Stimulated activated naive CD4-positive, alpha-beta T cell treated with Interleukin-2 at 50 U/mL for 16 hours (primary cell): Measurements from ENCODE around the gene MAPK8IP1.

ENCODE experiments used
- DNase-seq: peaks from one replicate; lab custom pipeline; 2025; lab: John Stamatoyannopoulos, UW

Gene MAPK8IP1

DNA sequence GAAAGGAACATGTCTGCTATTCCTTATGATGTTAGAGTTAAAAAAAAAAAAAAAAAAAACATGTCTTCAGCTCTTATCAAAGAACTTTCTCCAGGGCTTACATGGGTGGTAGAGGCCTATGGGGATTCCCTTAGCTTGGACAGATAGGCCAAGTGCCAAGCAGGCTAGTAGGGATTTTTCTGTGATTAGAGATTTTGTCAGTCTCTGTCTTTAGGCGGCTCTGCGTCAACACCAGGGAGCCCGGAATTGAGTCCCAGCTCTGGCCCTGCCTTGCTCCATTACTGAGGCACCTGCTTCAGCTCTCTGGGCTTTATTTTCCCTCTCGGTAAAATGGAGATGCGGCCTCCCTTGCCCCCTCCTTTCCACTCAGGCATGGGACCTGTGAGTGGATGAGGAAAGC is 25.1 kb upstream of the MAPK8IP1 start:
- DNase-seq, result no peak

DNA sequence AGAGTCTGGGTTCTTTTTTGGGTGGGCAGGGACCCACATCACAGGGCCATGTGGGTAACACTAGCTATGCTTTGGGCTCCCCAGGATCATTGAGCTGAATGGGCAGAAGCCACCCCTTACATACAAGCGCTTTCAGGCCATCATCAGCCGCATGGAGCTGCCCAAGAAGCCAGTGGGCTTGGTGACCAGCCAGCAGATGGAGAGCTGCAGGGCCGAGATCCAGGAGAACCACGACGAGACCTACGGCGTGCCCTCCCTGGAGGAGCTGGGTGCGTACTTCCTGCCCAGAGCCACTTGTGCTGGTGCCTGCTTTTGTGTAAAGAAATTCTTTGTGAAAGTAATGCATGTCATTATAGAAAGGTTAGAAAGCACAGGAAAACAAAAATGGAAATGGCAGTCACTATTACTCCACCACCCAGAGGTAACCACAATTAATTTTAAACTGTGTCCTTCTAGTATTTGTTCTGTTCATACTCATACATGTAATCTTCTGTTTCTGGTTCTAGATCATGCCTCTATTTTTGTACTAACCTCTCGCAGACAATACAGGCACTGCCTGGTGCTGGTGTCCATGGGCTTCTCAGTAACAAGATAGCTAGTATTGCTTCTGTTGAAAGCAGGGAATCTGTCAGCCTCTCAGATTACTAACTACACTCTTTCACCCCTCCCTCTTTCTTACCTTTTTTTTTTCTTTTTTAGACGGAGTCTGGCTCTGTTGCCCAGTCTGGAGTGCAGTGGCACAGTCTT is 24.5 kb upstream of the MAPK8IP1 start:
- no peak for DNase-seq

DNA sequence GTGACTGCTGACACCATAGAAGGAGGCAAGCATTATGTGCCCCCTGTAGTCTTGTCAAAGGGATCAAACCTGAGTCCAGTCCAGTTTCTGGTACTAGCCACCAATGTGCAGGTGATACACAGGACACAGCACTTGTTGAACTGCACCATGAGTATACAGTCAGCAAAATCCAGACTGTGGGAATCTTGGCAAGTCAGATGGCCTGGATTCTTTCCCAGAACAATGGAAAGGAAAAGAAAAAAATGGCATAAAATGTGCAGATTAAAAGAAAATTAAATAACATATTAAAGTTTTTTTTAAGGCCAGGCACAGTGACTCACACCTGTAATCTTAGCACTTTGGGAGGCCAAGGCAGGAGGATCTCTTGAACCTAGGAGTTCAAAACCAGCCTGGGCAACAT is 21.4 kb upstream of the MAPK8IP1 start:
- DNase-seq, result no peak

DNA sequence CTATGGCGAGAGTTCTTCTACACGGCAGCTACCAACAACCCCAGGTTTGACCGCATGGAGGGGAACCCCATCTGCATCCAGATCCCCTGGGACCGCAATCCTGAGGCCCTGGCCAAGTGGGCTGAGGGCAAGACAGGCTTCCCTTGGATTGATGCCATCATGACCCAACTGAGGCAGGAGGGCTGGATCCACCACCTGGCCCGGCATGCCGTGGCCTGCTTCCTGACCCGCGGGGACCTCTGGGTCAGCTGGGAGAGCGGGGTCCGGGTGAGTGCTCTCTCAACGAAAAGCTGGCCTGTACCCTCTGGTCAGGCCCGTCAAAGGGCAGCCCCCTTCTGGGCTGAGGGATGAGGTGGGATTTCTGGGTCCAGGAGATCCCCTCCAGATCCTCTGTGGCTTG is 15.9 kb upstream of the MAPK8IP1 start:
- DNase-seq, result no peak

DNA sequence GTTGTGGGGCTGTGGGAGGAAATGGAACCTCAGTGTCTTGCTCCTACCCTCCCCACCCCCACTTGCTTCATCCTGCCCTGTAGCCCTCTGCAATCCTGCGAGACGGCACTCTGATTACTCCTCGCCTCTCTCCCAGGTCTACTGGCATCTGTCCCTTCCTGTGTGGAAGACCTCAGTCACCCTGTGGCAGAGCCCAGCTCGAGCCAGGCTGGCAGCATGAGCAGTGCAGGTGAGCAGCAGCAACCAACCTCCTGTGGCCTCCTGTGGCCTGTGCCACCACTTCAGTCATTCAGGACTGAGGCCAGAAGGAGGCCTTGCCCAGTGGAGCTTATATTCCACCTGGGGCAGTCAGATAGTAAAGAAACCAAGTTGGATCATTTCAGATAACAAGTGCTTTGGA is 14.7 kb upstream of the MAPK8IP1 start:
- no peak for DNase-seq

DNA sequence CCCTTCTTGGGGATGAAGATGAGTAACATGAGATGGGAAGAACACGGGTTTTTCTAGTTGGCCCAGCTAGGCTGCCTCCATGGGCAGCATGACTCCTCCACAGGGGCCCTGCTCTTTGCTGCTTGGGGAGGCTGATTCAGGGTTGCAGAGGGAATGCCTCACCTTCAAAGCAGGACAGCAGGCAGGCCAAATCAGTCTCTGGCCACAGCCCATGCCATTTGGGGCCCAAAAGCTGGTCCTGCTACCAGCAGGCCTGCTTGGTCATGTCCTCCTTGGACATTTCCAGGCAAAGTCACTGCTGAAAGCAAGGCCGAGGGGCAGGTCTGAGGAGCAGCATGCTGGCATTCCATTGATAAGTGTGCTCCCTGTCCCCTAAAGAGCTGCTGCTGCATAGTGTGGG is 13.8 kb upstream of the MAPK8IP1 start:
- no peak for DNase-seq

DNA sequence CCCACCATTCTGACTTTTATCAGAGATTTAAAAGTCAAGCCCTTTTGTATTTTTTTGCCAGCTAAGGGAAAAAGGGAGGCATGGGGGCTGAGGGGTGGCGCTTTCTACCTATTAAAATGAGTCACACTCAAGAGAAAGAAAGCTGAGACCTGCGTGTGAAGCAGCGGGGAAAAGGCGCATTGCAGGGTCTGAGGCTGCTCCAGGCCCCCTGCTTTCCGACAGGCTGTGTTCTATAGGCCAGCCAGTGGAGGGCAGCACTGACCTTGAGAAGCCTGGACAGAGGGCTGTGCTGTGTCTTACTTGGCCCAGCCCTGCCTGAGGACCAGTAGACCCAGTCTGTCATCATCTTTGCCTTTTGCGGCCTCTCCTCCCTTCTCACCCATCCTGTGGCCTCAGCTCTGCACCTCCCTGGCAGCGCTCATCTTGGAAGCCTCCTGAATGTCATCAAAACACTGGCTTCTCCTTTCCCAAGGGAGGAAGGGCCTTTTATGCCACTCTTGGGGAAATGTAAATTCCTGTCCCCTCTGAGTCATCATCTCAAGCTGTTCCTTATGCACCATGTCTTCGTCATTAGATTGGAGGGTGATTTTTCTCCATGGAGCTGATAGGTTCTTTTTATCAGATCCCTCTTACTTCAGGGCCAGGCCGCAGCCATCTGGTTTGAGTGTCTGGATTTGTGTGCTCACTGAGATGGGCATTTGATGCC is 12.6 kb upstream of the MAPK8IP1 start:
- DNase-seq, result no peak

DNA sequence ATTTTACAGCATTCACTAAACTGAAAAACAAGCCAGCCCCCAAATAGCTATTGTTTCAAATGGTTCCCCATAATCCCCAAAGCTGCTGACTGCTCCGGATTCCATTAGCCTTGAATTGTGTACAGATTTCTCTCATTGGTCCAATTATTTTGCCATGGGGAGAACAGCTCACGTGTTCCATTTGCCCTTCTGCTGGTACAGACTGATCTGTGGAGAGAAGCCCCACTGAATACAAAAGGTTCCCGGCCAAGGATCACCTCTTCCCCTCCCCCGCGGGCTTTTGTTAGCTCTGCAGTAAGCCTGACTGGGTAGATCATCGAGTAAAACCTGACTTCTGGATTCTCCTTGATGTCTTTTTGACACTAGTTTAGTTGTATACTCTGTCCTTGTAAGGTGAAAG is 9.1 kb upstream of the MAPK8IP1 start:
- no peak for DNase-seq

DNA sequence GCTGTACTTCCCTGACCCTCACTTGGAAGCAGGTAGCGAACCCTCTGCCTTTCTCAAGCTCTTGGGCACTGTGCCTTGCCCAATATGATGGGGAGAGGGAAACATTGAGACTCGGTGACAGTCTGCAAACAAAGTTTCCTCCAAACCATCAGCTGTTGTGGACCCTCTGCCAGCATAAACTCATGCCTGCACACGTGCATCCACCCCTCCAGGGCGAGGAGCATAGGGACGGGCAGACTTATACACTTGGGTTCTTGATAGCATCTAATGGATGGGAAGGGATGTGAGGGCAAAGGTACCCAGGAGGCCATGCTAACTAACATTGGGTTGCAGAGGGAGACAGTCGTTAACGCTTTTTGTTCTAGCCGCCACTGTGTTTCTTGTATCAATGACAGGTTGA is 8.2 kb upstream of the MAPK8IP1 start:
- DNase-seq, result no peak

DNA sequence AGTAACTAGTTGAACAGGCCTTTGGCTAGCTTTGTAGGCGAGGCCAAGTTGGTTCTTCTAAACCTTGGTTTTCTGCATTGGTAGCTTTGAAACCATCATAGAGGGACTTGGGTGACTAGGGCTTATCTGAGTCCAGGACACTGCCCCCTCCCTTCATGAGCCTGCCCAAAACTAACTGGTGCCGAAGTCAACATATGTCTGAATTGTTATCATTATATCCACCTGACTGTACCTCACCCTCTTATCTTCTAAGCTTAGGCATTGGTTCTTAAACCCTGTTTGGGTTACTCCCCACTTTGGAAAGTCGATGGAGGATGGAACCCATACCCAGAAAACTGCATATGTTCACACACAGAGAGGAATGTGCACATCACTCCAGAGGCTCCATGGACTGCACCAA is 7.6 kb upstream of the MAPK8IP1 start:
- no peak for DNase-seq

DNA sequence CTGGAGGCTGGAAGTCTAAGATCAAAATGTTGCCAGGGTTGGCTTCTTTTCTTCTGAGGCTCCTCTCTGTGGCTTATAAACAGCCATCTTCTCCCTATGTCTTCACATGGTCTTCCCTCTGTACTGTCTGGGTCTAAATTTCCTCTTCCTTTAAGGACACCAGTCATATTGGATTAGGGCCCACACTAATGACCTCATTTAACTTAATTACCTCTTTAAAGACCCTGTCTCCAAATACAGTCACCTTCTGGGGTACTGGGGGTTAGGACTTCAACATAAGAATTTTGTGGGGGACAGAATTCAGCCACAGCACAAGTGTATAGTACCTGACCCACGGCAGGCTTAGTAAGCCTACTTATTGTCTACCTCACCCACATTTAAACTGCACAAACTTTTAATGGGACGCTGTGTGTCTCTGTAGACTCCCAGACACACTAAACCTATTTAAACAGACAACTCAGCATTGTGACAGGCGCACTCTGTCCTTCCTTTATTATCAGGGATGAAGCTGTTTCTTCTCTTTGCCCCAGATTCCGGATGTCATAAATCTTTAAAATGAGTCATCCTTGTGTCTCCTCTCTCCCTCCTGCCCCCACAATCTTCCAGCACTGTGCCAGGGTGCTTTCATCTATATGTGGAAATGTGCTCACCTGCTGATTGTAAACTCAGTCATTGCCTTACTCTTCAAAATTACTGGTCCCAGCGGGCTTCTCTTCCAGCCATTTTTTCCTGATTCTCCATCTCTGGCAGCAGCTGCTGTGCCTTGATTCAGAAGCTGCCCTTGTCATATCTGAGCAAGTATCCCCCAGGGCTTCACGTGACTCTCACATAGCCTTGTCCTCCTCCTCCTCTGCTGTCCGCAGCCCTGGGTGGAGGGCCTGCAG is 5.4 kb upstream of the MAPK8IP1 start:
- DNase-seq, result no peak

DNA sequence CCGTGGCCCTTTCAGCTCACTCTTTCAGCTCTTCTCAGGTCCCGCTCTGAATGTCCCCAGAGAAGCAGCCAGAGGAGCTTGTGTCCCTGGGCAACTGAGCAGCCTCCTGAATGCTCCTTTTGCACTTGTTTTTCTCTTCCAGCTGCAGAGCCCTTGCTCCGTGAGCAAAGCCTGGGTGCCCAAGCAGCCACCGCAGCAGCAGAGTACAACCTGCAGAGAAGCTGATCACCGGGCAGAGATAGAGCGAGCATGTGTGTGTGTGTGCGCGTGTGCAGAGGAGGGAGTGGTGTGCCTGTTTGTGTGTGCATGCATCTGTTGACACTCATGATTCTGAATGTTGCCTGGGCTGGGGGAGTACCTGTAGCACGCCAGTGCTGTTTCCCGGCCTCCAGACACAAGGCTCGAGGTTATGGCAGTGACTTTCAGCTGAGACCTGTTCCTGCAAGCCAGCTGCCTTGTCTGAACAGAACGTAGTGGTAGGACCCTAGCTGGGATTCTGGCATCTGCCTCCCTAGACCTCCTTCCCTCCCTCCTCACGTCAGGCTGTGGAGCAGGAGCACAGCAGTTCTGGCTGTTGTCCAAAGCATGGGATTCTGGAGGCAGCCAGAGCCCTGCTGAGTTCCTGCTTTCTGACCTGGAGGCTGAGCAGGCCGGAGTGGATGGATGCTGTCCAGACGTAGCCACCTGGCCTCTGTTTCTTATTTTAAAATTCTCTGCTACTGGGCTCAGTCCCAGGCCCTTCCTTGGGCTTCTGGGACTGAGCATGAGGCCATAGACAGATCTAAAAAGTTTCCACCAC is 4.5 kb upstream of the MAPK8IP1 start:
- no peak for DNase-seq

DNA sequence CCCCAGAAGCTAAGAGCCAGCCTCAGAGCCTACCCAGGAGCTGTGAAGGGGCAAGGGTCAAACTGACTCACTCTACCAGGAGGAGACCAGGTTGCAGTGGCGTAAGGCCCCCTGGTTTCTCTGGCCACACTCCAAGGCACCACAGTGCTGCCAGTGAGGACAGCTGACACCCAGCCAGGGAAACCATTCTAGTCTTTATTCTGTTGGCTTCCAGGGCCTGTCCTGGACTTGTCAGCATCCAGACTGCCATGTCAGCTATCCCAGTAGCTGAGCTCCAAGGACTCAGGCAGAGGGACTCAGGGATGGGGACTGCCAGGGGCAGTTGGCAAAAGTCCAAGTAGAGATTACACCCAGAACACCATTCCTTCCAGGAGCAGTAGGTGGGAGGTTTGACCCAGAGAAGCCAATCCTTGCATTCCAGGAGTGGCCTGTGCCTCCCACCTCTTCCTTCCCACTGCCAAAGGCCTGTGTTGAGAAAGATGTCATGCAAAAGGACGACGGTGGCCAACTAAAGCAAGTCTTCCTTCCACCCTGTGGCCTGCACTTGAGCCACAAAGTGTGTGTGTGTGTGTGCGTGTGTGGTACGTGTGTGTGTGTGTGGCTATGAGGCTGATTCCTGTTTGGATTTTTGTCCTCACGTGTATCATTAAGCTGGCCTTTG is 3.6 kb upstream of the MAPK8IP1 start:
- DNase-seq, result no peak

DNA sequence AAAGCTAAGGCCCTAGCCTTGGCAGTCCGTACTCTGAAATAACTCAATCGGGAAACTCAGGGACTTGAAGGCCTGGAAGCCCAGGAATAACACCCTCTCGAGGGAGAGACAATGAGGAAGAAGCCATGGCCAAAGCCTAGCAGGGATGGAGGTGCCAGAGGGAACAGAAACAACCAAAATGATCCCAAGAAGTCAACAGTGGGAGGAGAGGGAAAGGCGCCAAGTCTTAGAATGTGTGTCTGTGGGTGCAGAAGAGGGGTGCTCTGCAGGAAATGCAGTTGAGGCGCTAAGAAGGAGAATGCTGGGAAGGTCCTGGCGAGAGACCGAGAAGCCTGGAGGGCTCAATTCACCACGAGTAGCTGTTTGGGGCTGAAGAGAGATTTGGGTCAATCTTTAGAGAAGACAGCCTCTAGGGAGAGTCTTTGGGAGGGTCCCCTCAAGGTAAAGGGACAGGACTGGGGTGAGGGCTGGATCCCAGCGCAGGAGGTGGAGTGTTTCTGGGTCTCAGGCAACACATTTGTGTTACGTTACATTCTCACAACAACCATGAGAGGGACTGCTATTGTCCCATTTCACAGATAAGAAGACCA is 760 bp upstream of the MAPK8IP1 start:
- no peak for DNase-seq

DNA sequence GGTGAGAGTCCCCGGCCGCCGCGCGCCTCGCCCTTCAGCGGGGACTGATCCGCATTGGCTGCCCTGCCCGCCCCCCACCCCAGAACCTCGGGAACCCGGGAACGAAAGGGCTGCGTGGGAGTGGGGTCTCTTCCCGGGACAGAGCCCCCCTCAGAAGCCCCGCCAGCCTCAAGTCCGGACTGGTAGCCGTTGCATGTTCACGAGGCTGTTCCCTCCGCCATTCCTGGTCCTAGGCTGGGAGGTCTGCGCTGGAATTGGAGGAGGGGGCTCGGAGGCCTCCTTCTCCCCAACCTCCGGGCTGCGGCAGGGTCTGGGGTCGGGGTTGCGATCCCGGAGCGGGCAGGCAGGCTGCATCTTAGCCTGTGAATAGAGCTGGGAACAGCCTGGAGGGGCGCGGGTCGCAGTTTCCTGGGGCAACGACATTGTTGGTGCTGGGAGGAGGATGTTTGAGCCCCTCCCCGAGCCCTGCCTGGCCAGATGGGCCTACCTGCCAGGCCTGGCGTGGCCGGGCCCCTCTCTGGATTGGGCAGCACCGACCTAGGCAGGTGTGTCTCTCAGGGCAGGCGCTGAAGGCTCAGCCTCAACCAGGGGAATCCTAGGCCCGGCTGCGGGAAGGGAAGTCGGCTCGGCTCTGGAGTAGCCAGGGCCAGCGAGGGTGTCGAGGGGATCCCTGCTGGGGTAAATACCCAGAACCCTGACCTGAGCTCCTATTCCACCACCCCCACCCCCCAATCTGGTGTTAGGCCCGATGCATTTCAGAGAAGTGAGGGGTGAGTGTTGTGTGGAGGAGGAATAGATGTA is 670 bp downstream of the MAPK8IP1 start:
- DNase-seq, result no peak

DNA sequence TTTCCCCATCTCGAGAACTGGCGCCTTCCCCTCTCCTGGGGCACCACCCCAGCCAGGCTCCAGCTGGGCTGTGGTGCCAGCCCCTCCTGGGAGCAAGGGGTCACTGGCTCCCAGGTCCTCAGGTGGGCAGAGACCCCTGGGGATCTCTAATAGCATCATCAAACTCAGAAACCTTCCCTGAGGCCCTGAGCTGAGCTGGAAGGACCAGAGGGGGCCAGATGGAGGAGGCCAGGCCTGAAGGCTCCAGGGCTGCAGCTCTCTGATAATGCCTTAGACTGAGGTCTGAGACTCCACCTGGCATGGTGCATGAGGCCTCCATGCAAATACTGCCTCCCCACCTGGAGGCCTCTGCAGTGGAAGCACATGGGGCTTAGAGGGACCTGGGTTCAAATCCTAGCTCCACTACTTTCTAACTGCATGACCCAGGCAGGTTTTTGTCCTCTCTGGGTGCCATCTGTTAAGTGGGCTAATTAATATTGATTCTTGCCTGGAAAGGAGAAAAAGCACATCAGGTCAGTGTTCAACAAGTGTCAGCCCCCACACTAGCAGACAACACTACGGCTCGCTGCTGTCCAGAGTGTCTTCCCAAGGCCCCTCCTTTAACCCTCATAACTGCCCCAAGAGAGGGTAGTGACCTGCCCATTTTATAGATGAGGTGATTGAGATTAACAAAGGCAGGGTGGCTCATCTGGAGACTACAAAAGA is 1.5 kb downstream of the MAPK8IP1 start:
- no peak for DNase-seq

DNA sequence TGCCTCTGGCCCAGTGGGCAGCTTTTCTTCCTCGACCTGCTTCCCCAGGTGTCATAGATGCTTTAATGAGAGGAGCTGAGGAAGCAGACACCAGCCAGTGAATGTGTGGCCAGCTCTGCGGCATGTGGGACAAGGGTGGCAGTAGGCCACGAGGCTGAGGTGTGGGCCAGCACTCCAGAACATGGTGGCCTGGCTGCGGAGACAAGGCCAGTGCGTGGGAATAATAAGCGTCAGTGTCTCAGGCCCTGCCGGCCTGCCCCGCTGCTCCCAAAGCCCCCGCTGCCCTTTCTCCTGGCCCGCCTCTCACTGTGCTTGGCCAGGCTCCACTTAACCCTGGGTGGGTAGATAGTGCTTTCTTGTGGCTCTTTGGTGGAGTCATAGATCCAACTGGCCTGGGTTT is 2.1 kb downstream of the MAPK8IP1 start:
- DNase-seq, result no peak

DNA sequence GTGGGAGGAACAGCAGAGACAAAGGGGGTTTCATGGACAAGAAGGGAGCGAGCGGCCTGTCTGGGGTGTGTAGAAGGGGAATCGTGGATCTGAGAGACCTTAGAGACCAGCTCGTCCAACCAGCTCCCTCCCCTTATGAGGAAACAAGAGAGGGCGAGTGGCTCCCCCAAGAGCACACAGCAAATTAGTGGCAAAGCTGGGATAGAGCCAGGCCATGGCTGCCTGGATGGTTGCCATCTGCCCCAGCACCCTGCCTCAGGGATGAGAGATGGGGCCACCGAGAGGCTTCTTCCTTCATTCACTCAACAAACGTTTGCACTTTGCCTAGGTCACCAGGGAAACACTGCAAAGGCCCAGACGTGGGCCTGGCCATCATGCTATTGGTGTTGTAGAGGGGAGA is 4.1 kb downstream of the MAPK8IP1 start:
- no peak for DNase-seq

DNA sequence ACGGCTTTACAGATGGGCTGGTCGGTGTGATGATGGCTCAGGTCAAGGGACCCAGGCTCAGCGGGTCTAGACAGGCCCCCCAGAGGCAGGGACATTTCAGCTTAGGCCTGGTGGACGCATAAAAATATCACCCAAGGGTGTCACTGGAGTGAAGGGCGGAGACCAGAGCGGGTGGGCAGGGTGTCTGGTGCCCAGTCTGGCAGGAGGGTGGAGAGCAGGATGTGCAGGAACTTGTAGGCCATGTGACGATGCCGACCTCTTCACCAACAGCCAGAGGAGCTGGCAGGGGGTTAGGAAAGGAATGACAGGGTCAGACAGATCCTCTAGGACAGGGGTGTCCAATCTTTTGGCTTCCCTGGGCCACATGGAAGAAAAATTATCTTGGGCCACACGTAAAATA is 4.5 kb downstream of the MAPK8IP1 start:
- DNase-seq, result no peak
